ENCODE data around the gene C10orf71.

Gene C10orf71

GRCh38 chr10:49368256-49368655 is 69.3 kb downstream of the C10orf71 start:
- H3K4me3 ChIP-seq (ENCODE audit: low read length), result no peak overlapping the region
- DNase-seq (ENCODE audit: low read depth), result no peak
- no peak for TF ChIP-seq CTCF (conservative IDR thresholded peaks at IDR 0.05; ENCODE audit: low read length)

- no peak for DNase-seq (ENCODE audit: low read depth)
- no peak overlapping the region for H3K4me3 ChIP-seq (ENCODE audit: low read length)
- no peak for TF ChIP-seq CTCF (conservative IDR thresholded peaks at IDR 0.05; ENCODE audit: low read length)
Observed at GRCh38 chr10:49369216-49370162, 70.5 kb downstream of the C10orf71 start.

- no peak for TF ChIP-seq CTCF (conservative IDR thresholded peaks at IDR 0.05; ENCODE audit: low read length)
- DNase-seq (ENCODE audit: low read depth), result no peak
- H3K4me3 ChIP-seq (ENCODE audit: low read length), result no peak overlapping the region
Observed at GRCh38 chr10:49370326-49371100, 71.5 kb downstream of the C10orf71 start.

- TF ChIP-seq CTCF (conservative IDR thresholded peaks at IDR 0.05; ENCODE audit: low read length), result no peak
- no peak for DNase-seq (ENCODE audit: low read depth)
- no peak overlapping the region for H3K4me3 ChIP-seq (ENCODE audit: low read length)
Observed at GRCh38 chr10:49371967-49372366, 73.0 kb downstream of the C10orf71 start.

- TF ChIP-seq CTCF (conservative IDR thresholded peaks at IDR 0.05; ENCODE audit: low read length), result no peak
- DNase-seq (ENCODE audit: low read depth), result no peak
- H3K4me3 ChIP-seq (ENCODE audit: low read length), result no peak overlapping the region
Observed at GRCh38 chr10:49373361-49373760, 74.4 kb downstream of the C10orf71 start.

- no peak for DNase-seq (ENCODE audit: low read depth)
- no peak for TF ChIP-seq CTCF (conservative IDR thresholded peaks at IDR 0.05; ENCODE audit: low read length)
- no peak overlapping the region for H3K4me3 ChIP-seq (ENCODE audit: low read length)
Observed at GRCh38 chr10:49374740-49375139, 75.8 kb downstream of the C10orf71 start.

Measured in AG10803 (cell line).